Kidney capillary endothelial cell (primary cell): ENCODE measurements around the gene BTBD16.

ENCODE experiments used
- DNase-seq: peaks from one replicate; pipeline ENCODE4 v3.0.0-alpha.2; 2018; ENCODE audit warnings: low spot score

BTBD16 gene

DNA sequence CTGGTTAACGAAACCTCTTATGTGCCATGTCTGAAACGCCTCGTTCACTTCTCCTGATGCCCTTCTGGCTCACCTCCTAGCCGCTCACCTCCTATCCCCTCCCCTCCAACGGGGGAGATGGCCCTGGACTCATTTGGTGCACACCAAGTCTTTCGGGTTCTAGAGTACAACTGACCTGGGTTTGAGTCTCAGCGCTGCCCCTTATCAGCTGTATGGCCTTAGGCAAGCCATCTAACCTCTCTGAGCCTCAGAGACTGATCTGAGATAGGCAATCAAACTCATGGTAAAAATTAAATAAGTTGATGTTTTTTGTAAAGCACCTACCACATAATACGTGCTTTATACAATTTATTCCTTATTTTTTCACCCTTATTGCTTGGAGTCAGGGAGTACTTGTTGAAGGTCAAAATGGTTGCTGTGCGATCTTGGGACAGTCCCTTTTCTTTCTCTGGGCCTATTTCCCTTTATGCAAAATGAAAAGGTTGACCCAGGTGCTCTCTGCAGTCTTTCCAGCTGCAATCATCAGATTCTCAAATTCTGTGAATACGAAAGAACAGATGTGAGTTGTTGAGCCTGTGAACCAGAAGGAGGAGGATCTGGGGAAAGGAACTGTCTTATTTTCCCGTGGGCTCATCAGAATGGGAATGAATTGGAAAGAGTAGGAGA lies 72.2 kb downstream of the BTBD16 start:
- no peak for DNase-seq

DNA sequence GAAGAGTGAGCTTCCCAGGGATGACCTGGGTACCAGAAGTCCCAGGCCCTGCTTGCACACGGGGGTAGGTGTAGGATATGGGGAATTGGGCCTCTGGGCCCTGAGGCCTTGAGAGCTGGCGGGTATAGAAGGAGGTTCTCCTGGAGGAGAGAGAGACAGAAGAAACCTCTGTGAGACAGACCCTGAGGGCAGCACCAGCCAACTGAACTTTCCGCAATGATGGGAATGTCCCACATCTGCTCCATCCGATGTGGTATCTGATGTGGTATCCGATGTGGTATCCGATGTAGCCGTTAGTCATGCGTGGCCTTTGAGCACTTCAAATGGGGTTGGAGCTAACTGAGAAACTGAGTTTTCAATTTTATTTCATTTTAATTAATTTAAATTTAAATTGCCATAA lies 72.8 kb downstream of the BTBD16 start:
- DNase-seq: no peak

DNA sequence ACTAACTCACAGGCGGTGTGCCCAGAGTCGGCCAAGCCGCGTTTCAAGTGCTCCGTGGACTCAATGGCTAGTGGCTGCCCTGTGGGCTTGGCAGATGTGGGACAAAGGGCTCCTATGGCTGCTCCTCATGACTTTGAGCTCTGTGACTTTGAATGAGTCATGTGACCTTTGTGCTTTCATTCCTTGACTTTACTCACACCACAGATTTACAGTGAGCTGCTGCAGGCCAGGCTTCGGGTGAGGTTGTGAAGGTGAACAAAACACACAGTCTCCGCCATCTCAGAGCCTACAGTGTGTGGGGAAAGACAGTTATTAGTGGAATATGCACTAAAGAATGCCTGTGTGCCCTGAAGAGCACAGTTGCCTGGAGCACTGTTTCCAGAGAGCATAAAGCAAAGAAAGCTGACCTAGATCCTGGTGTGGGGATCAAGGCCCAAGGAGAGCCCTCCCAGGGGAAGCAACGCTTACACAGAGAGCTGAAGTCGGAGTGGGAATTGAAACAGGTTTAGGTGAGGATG lies 73.7 kb downstream of the BTBD16 start:
- no peak for DNase-seq

DNA sequence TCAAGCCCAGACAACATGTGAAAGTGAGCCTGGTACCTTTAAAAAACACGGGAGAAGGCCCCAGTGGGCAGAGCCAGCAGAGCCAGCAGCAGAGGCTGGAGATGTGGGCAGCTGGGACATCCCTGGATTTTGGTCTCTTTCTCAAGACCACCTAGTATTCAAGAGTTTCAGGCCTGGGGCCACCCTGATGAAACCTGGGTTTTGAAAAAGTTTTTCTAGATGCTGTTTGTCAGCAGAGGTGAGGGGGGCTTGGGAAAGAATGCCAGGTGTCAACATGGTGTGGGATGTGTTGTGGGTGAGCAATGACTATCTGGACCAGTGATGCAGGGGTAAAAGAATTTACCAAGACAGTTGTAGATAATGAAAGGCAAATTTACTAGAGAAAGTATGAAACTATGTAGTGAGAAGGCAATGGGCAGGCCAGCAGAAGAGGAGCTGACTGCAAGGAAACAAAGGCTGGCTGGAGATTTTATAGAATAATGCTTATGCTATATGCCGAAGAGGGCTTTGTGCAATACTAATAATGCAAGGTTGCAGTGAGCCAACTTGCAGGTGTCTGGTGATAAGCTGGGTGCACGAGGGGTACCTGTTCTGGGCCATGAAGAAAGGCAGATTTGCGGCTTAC lies 75.3 kb downstream of the BTBD16 start:
- no peak for DNase-seq

- no peak for DNase-seq
Measured at GRCh38 chr10:122347170-122347841, 76.2 kb downstream of the BTBD16 start.

- no peak for DNase-seq
Measured at GRCh38 chr10:122348512-122348911, 77.4 kb downstream of the BTBD16 start.

DNA sequence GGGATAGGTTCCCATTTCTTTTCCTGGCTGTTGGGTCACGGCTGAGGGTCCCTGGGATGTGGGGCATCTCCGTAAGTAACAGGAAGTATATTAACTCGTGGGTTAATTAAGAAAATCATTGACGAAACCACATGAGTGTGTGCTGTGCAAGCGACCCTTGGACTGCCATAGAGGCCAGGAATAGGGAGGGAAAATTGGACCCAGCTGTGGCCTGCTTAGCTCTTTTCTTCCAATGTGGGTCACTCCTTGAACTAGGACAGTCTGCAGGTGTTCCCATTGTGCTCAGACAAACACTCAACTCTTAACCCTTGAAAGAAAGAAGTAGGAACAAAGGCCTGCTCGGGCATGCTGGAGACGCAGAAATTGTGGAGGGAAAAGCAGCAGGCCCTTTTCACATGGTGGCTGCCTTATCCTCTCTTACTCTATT lies 77.9 kb downstream of the BTBD16 start:
- DNase-seq: no peak

DNA sequence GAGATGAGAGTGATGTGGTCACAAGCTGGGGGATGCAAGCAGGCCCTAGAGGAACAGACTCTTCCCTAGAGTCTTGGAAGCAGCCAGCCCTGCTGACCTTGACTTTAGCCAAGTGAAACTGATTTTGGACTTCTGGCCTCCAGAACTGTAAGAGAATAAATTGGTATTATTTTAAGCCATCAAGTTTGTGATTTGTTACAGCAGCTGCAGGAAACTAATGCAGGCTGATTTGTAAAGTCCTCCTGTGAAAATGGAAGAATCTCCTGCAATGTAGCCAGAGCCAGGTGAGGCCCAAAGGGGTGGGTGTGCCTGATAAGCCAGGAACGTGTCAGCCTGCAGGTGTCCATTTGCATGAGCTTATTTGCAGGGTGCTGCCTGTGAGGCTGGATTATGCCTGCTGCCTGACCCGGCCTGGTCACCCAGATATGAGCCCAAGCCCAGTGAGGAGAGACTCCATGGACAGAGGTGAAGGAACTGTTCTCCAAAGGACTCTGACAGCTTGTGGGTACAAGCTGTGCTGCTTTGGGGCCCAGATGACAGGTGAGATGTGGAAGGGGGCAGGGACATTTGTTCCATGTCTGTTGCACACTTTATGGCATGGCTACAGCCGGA lies 78.8 kb downstream of the BTBD16 start:
- DNase-seq: no peak

DNA sequence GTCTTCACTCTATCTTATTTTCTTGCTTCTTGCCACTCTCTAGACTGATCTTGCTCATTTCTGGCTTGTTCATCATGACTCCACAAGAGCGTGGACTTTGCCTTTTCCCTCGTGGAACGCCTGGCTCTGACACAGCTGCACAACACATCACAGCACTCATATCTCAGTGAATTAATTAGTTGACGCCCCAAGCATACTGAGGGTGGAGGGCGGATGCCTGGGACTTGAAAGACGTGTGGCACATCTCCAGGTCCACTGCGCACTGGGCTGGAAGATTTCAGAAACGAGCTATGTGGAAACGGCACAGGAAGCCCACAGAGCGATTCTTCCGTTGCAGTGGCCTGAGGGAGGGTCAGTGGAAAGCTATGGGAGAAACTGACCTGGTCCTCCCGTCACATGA lies 79.8 kb downstream of the BTBD16 start:
- no peak for DNase-seq

DNA sequence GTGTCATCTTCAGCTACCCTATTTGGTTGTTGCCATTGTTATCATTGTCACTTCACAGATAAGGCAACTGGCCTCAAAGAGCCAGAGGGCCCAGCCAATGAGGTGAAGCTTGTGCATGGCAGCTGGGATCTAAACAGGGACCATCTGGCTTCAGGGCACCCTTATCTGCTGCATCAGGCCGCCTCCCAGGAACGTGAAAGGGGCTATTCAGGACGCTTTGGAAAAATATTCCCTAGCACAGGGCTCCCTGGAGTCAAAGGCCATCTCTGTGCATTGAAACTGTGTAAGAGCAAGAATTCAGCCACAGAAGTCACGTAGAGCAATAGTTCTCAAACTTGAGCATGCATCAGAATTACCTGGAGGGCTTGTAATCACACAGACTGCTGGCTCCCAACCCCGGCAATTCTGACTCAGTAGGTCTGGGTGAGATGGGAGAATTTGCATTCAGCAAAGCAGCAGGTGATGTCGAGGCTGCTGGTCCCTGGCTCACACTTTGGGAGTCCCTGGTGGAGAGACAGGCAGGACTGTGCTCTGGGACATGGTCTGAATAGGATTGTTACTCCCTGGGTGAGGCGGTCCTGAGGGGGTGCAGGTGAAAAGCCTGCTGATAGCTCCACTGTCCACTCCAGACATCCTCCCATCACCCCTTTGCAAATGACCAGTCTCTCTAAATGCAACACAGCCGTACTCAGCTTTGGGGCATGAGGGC lies 81.9 kb downstream of the BTBD16 start:
- no peak for DNase-seq

GRCh38 chr10:122354383-122354782 lies 83.3 kb downstream of the BTBD16 start:
- no peak for DNase-seq

DNA sequence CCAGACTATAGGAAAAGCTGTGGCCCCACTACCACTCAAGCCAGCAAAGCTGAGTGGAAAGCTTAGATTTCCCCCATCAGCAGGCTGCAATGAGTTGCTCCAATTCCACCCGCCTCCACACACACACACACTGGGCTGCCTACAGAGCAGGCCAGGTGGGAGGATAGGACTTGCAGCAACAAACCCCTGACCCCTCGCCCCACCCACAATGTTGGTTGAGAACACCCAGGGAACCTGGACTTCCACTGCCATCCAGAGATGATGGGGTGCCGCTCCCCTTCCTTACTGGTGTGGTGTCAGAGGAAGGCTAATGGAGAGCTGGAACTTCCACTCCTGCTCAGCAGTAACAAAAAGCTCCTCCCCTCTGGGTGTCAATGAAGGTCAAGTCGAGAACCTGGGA lies 86.6 kb downstream of the BTBD16 start:
- DNase-seq: no peak

GRCh38 chr10:122359621-122360020 lies 88.5 kb downstream of the BTBD16 start:
- no peak for DNase-seq

GRCh38 chr10:122361046-122361445 lies 90.0 kb downstream of the BTBD16 start:
- no peak for DNase-seq

DNA sequence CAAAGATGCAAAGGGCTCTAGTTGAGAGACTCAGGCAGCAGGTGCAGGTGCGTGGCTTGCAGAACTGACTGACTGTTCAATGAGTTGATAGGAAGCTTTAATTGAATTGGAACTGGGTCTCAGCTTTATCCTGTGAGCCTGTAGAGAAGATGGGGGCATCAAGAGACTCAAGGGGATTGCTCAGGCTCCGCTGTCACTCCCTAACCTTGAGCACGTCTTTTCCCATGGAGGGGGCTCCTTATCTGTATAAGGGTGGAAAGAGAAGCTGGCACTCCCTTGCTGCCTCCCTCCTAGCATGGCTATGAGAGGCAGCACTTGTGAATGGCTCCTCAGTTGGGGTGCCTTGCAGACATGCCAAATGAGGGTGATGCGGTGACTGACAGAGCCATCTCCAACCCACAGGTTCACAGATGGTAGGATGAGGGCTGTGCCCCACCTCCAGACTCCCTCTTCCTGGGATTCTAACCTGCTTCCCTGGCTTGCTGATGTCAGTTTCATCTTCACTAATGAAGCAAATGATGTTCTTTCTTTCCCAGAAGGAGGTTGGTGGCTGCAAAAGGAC lies 91.0 kb downstream of the BTBD16 start:
- DNase-seq: no peak

- DNase-seq: no peak
Measured at GRCh38 chr10:122362621-122363020, 91.5 kb downstream of the BTBD16 start.

DNA sequence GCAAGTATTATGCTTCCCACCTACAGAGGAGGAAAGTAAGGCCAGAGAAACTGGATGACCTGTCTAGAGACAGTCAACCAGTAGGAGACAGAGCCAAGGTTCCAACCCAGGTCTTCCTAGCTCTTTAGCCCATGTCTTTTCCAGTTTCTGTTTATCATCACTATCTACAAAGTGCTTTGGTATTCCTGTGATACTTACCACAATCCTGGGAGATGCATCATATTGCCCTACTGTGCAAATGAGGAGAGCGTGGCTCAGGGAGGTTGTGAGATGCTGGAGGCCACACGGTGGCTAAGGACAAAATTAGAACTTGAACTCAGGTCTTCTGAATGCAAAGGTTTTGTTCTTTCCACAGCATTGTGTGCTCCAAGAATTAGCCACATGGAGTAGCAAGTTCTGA lies 92.2 kb downstream of the BTBD16 start:
- no peak for DNase-seq

DNA sequence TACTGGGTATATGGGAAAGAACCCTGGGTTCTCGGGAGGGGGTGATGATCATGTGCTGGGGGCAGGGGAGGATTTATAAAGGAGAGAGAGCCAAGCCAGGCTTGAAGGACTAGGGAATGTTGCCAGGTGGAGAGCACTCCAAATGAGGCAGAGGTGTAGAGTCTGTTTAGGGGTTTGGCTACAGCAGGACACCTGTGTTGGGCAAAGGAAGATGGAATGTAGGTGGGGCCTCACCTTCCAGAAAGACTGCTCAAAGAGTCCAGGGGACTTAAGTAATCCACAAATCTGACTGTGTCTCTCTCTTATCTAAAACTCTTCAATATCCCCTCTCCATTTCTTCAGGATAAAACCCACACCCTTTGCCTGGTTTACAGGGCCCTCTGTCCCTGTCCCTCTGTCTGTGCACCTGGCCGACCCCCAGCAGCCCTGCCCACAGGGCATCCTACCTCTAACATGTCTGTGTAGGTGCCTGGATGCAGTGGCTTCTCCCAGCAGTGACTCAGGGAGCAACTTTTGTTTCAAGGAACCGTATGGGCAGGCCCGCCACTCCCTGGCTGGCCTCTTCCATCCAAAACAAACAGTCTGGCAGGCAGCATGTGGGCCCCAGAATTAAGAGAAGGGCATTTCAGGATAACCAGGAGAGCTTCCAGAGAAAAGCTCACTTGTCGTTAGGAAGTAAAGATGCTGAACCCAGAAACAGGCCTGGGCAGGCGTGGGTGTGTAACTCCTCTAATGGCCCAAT lies 92.8 kb downstream of the BTBD16 start:
- DNase-seq: no peak

GRCh38 chr10:122368502-122369254 lies 97.6 kb downstream of the BTBD16 start:
- peak; percentile 16 for DNase-seq

GRCh38 chr10:122373108-122373507 lies 102.0 kb downstream of the BTBD16 start:
- no peak for DNase-seq
